GM18511 (cell line): ENCODE measurements around the gene CHTF8.

Experiments
- ATAC-seq: cut with Tn5 transposase; IDR thresholded peaks from one replicate; pipeline ENCODE4 v1.9.1; 2021; ENCODE audit warnings: mild to moderate bottlenecking, moderate library complexity; ENCODE audit not compliant: unreplicated experiment

CHTF8 gene

DNA sequence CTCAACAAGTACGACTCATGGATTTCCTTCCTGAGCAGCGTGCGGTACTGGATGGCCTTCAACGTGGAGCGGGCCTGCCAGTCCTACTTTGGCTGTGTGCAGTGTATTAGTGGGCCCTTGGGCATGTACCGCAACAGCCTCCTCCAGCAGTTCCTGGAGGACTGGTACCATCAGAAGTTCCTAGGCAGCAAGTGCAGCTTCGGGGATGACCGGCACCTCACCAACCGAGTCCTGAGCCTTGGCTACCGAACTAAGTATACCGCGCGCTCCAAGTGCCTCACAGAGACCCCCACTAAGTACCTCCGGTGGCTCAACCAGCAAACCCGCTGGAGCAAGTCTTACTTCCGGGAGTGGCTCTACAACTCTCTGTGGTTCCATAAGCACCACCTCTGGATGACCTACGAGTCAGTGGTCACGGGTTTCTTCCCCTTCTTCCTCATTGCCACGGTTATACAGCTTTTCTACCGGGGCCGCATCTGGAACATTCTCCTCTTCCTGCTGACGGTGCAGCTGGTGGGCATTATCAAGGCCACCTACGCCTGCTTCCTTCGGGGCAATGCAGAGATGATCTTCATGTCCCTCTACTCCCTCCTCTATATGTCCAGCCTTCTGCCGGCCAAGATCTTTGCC, 17.9 kb downstream of the CHTF8 start:
- ATAC-seq: no peak

DNA sequence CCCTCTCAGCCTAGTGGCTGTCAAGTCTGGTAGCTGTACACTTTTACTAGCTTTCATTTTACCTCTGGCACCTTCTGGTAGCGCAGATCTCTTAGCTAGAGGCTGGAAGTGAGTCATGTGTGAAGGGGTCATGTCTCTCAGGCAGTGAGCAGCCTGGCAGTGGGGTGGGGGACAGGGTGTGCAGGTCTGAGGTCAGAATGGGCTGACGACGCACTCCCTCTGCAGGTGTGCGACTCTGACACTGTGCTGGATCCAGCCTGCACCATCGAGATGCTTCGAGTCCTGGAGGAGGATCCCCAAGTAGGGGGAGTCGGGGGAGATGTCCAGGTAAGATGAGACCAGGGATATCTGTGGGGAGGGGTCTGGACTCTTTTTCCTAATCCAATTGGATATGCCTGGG, 19.2 kb downstream of the CHTF8 start:
- ATAC-seq: no peak

- no peak for ATAC-seq
These were observed 19.9 kb downstream of the CHTF8 start for GRCh38 chr16:69112285-69113129.

- ATAC-seq: no peak
These were observed 20.5 kb downstream of the CHTF8 start for GRCh38 chr16:69111876-69112230.

GRCh38 chr16:69111216-69111875, 21.0 kb downstream of the CHTF8 start:
- ATAC-seq: no peak

DNA sequence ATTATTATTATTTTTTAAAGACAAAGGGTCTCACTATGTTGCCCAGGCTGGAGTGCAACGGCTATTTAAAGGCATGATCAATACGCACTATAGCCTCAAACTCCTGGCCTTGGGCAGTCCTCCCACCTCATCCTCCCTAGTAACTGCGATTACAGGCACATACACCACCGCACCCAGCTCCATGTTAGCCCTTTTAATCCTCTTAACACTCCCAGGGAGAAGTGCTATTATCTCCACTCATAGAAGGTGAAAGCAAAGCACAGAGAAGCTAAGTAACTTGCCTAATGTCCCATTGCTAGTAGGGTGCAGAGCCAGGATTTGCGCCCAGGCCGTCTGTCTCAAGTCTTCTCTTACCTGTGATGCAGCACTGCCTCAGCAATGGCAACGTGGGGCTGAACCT, 22.0 kb downstream of the CHTF8 start:
- no peak for ATAC-seq

- ATAC-seq: no peak
These were observed 22.7 kb downstream of the CHTF8 start for GRCh38 chr16:69109486-69110270.

- ATAC-seq: no peak
These were observed 23.5 kb downstream of the CHTF8 start for GRCh38 chr16:69108905-69109252.

DNA sequence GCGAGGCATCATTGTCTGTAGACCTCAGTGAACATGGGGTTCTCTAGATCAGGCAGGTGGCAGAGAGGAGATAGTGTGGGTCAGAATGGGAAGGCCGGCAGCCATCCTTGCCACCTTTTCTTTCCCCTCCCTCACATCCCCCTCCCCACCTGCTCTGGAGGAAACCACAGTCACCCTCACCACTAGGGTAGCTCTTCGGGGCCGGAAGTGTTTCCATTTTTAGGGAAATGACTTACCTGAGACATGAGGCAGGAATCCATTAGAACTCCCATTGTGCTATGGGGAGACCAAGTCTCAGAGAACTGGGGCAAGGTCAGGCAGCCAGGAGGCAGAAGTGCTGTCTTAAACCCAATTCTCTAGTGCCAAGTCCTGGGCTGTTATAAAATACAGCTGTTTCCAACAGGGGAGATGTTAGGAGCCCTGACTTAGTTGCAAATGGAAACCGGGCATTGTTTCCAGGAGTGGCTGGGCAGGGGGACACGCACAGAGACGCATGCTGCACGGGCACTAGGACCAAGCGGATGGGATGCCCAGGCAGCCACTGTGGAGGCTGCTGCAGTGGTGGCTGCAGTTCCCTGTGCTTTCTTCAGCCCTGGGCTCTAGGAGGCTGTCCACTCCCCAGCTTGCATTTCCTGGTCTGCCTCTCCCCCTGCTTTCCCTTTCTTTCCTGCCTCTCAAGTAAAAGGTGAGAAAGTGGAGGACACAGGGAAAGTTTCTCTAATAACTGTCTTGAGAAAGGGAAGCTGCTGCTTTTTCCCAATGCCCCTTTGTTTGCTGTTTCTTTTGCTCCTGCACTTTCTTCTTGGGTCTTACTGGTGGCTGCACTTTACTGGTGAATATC, 24.1 kb downstream of the CHTF8 start:
- ATAC-seq: no peak

DNA sequence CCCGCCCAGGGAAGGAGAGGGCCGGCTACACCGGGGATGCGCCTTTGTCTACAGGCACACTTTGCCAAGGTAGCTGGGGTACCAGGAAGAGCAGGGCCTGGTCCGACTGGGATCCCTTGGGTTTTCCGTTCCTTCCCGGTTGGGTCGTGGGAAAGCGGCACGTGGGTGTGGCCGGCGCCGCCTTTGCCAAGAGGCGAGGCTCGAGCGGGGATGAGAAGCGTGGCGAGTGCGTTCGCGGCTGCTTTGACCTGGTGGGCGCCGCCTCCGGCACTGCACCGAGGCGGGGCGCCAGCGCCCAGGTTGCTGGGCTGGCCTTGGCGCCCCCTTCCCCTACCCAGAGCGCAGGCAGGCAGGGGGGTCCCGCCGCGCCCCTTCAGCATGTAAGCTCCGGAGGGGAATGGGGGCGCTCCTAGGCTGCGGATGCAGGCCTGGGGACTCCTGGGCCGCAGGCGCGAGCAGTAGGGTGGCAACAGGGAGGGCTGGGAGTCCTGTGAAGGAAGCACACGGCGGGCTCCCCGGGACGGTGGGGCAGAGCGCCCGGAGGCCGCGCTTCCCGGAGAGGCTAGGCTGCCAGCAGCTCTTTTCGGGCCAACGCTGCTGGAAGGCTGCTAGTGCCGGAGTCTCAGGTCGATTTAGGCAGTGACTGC, 24.9 kb downstream of the CHTF8 start:
- ATAC-seq: no peak

DNA sequence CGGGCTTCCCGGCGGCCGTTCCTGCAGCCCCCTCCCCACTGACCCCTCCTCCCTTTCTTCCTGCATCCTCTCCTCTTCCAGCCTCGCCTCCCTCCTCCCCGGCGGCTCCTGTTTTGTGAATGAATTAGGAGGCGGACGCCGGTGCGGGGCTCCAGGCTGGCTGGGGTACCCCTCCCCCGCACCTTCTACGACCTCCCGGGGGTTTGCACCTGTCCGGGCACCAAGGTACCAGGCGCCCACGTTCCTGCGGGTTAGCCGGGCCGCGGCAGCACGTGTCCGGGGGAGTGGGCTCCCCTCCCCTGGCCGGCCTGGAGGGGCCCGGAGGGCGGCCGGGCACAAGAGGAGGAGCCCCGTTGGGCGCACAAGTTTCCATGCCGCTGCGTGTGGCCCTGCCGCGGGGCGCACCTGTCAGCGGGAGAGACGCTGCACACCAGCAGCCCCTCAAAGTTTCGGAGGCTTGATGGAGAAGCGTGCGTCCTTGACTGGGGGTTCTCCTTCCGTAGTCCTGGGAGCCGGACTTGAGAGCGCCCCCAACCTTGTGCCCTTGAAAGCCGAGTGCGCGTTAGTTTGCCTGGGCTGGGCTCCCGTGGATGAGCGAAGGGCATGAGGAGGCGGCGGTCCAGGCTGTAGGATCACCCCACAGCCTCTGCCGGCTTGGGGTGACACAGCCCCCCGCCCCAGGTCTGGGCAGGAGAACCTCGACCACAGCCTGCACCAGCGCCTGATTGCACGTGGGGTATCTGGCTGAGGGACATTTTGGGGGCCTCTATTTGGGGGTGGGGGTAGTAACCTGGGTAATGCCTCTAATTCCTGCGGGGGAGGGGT, 25.7 kb downstream of the CHTF8 start:
- no peak for ATAC-seq

- no peak for ATAC-seq
These were observed 26.7 kb downstream of the CHTF8 start, which contains the start of gene HAS3 for GRCh38 chr16:69105501-69106361. Gene HAS3, plus strand, starts transcription at chr16:69105653. Its CDS starts 3,743 bp downstream, at chr16:69109396.

DNA sequence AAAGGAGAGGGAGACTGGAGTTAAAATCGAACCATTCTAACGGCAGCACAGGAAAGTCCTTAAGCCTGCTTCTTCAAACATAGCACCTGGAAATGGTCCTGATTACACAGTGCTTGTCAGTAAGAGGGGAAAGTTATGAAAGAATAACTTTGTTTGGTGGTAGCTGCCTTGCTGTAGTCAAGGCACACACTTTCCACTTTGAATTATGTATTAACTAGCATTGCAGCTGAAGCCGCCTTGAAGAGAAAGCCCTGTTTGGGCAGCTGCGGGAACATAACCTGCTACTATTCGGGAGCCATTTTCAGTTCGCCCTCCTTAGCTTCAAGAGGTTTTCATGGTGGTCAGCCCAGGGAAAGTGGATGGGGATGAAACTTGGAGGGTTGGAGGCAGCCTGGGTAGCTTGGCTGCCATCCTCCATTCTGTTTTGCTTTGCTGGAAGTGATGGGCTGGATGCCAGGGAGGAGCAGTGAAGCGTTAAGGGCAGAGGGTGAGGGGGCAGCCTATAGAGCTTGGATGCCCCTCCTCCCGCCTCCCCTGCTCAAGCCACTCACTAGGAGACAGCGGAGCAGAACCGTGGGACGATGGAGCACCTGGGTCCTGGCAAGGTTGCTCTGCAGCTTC, 32.2 kb downstream of the CHTF8 start:
- no peak for ATAC-seq

DNA sequence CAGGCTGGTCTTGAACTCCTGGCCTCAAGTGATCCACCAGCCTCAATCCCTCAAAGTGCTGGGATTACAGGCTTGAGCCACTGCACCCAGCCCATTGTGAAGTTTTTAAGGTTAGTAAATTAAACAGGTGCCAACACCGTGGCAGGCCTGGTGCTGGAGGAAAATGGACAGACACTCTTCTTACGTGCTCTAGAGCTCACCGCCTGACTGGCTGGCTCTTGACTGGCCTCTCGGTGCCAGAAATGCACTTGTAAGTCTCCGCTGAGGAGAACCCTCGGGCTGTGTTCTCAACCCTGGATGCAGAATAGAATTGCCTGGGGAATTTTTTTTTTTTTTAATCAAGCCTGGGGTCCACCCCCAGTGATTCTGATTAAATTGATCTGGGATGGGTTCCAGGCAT, 37.2 kb downstream of the CHTF8 start:
- no peak for ATAC-seq

DNA sequence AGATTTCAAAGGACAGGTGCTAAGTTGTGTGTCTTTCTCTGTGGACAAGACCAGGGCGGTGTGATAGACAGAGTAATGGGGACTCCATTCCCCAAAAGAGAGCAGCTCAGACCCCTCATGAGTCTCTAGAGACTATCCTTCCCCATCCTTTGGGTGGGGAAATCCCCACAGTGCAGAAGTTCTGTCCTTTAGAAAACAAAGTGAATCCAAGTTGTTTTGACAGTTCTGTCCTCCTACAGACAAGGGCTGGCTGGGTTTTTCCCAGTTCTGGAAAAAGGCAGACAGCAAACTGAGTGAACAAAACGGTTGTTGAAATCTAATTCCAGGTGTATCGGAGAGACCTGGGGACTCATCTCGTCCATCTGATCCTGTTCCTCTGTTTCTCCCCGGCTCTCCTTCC, 37.9 kb downstream of the CHTF8 start:
- ATAC-seq: no peak

- no peak for ATAC-seq
These were observed 38.4 kb downstream of the CHTF8 start for GRCh38 chr16:69093974-69094373.

DNA sequence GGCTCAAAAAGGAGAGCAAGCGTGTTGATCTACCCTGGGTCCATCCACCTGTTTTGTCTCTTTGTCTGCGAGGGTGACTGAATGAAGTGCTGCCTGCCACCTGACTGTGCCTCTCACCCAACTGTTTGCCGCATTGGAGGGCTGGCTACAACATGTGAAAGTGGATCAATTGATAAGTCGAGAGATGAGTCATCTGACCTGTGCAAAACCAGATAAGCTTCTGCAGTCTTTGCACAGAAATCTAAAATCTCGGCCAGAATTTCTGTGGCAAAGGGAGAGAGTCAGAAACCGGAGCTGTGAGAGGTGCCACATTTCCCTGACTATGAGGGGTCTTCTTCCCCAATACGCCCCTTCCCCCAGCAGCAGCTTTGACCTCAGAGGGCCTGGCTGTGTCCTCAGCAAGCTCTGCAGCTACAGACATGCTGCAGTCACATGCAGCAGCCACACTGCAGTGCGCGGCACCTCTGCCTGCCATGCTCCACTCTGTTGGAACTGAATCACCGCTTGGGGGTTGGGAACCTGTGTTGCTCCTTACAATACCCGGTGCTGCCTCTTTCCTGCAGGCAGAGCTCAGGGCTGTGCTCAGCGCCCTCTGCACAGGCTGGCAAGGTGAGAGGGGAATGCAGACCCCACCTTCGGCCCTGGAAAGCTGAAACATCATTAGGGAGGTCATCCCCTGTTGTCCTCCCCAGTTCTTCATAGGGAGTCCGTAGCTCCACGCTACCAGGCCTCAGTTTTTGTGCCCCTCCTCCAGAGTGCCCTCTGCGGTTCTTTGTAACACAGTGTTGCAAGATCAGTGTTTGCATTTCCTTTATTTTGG, 43.1 kb downstream of the CHTF8 start:
- ATAC-seq: no peak
